Measurements from ENCODE around the gene MARF1.
"Not testable (repeated sequence)": the region's sequence is repeated elsewhere in the genome, so short reads cannot be mapped to it uniquely, and the experiment has no call there.

Gene MARF1

GRCh38 chr16:15576960-15577958 lies 65.7 kb downstream of the MARF1 start:
- no peak for DNase-seq
- intact Hi-C loops (cut with DNase I): no loop called here

GRCh38 chr16:15575293-15576049 lies 67.5 kb downstream of the MARF1 start:
- no peak for DNase-seq
- intact Hi-C loops (cut with DNase I): no loop called here

- DNase-seq: no peak
- intact Hi-C loops (cut with DNase I): no loop called here
These were observed 68.4 kb downstream of the MARF1 start for GRCh38 chr16:15574614-15574948.

GRCh38 chr16:15573896-15574613 lies 68.9 kb downstream of the MARF1 start:
- DNase-seq; intact Hi-C loops (cut with DNase I): not testable (repeated sequence)

- no peak for DNase-seq
- intact Hi-C loops (cut with DNase I): no loop called here
These were observed 69.6 kb downstream of the MARF1 start for GRCh38 chr16:15573274-15573895.

GRCh38 chr16:15572329-15573001 lies 70.5 kb downstream of the MARF1 start:
- intact Hi-C loops (cut with DNase I): no loop called here
- no peak for DNase-seq

GRCh38 chr16:15571557-15571956 lies 71.4 kb downstream of the MARF1 start:
- DNase-seq: no peak
- intact Hi-C loops (cut with DNase I): no loop called here

- DNase-seq; intact Hi-C loops (cut with DNase I): not testable (repeated sequence)
These were observed 72.3 kb downstream of the MARF1 start for GRCh38 chr16:15570666-15571065.

GRCh38 chr16:15567823-15568222 lies 75.1 kb downstream of the MARF1 start:
- intact Hi-C loops (cut with DNase I): no loop called here
- DNase-seq: no peak

- DNase-seq: no peak
- intact Hi-C loops (cut with DNase I): no loop called here
These were observed 76.9 kb downstream of the MARF1 start for GRCh38 chr16:15566095-15566494.

- intact Hi-C loops (cut with DNase I): no loop called here
- no peak for DNase-seq
These were observed 78.2 kb downstream of the MARF1 start for GRCh38 chr16:15564604-15565339.

GRCh38 chr16:15559176-15559575 lies 83.8 kb downstream of the MARF1 start:
- intact Hi-C loops (cut with DNase I): no loop called here
- DNase-seq: no peak

GRCh38 chr16:15557258-15557657 lies 85.7 kb downstream of the MARF1 start:
- intact Hi-C loops (cut with DNase I): no loop called here
- no peak for DNase-seq

- intact Hi-C loops (cut with DNase I): no loop called here
- DNase-seq: no peak
These were observed 86.8 kb downstream of the MARF1 start for GRCh38 chr16:15556130-15556529.

GRCh38 chr16:15553313-15554088 lies 89.5 kb downstream of the MARF1 start:
- DNase-seq: no peak
- intact Hi-C loops (cut with DNase I): no loop called here

GRCh38 chr16:15552507-15552906 lies 90.4 kb downstream of the MARF1 start:
- intact Hi-C loops (cut with DNase I): no loop called here
- DNase-seq: no peak

- intact Hi-C loops (cut with DNase I): no loop called here
- no peak for DNase-seq
These were observed 94.5 kb downstream of the MARF1 start for GRCh38 chr16:15548482-15548891.

GRCh38 chr16:15547768-15548096 lies 95.2 kb downstream of the MARF1 start:
- DNase-seq: no peak
- intact Hi-C loops (cut with DNase I): no loop called here
